Adipocyte (in vitro differentiated cells): Measurements from ENCODE around the gene BNIPL.

Experiments
- DNase-seq: peaks from one replicate; pipeline ENCODE4 v3.0.0-alpha.2; 2015; ENCODE audit warnings: low read depth
- H3K27me3 ChIP-seq: replicated peaks from 2 replicates; pipeline ENCODE4 v1.7.0; 2013; ENCODE audit warnings: mild to moderate bottlenecking, low read length, moderate library complexity; ENCODE audit not compliant: control insufficient read depth, insufficient read depth
- H3K36me3 ChIP-seq: 2 replicates; pipeline ENCODE4 v1.7.0; 2013; ENCODE audit warnings: low read length, mild to moderate bottlenecking, moderate library complexity; ENCODE audit not compliant: control insufficient read depth, insufficient read depth, severe bottlenecking
- H3K4me1 ChIP-seq: 2 replicates; pipeline ENCODE4 v1.7.0; 2013; ENCODE audit warnings: mild to moderate bottlenecking, low read length, moderate library complexity; ENCODE audit not compliant: control insufficient read depth, insufficient read depth
- H3K4me3 ChIP-seq: 2 replicates; pipeline ENCODE4 v1.7.0; 2013; ENCODE audit warnings: mild to moderate bottlenecking, low read length, moderate library complexity
- H3K9ac ChIP-seq: 2 replicates; pipeline ENCODE4 v1.7.0; 2013; ENCODE audit warnings: mild to moderate bottlenecking, low read length, moderate library complexity
- H3K9me3 ChIP-seq: 2 replicates; pipeline ENCODE4 v1.7.0; 2013; ENCODE audit warnings: mild to moderate bottlenecking, low read length, moderate library complexity; ENCODE audit not compliant: control insufficient read depth

BNIPL gene

DNA sequence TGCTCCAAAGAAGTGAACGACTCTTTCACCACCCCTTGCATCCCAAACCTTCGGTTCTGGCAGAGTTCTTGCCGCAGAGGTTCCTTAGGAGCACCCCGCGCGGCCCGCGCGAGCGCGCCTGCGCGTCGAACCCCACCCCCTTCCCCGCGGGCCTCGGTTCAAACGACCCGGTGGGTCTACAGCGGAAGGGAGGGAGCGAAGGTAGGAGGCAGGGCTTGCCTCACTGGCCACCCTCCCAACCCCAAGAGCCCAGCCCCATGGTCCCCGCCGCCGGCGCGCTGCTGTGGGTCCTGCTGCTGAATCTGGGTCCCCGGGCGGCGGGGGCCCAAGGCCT lies 11.2 kb downstream of the BNIPL start, which contains the start of gene C1orf56:
C1orf56 (plus strand) TSS at position 161 of the 334 bp plus-strand sequence; CDS start at position 258, 97 bp downstream.
- Histone ChIP-seq H3K9me3 (no peaks in the 10 kb centered on the region), H3K27me3 (no peaks in the 10 kb centered on the region), H3K9ac (peak within 1 kb of the TSS; percentile 92), H3K4me1 (peaks cover 16% of the 10 kb centered on the region), H3K36me3 (peaks cover 17% of the 10 kb centered on the region), H3K4me3 (peak within 1 kb of the TSS; percentile 93)
- peak; percentile 85 for DNase-seq

DNA sequence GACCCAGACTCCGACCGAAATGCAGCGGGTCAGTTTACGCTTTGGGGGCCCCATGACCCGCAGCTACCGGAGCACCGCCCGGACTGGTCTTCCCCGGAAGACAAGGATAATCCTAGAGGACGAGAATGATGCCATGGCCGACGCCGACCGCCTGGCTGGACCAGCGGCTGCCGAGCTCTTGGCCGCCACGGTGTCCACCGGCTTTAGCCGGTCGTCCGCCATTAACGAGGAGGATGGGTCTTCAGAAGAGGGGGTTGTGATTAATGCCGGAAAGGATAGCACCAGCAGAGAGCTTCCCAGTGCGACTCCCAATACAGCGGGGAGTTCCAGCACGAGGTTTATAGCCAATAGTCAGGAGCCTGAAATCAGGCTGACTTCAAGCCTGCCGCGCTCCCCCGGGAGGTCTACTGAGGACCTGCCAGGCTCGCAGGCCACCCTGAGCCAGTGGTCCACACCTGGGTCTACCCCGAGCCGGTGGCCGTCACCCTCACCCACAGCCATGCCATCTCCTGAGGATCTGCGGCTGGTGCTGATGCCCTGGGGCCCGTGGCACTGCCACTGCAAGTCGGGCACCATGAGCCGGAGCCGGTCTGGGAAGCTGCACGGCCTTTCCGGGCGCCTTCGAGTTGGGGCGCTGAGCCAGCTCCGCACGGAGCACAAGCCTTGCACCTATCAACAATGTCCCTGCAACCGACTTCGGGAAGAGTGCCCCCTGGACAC lies 11.7 kb downstream of the BNIPL start:
- H3K9ac ChIP-seq, result peak overlapping the region; percentile 92
- peaks cover 23% of the 10 kb centered on the region for H3K36me3 ChIP-seq
- no peaks in the 10 kb centered on the region for H3K27me3 ChIP-seq
- no peaks in the 10 kb centered on the region for H3K9me3 ChIP-seq
- peaks cover 16% of the 10 kb centered on the region for H3K4me1 ChIP-seq
- peak overlapping the region; percentile 93 for H3K4me3 ChIP-seq
- DNase-seq, result peak; percentile 77

DNA sequence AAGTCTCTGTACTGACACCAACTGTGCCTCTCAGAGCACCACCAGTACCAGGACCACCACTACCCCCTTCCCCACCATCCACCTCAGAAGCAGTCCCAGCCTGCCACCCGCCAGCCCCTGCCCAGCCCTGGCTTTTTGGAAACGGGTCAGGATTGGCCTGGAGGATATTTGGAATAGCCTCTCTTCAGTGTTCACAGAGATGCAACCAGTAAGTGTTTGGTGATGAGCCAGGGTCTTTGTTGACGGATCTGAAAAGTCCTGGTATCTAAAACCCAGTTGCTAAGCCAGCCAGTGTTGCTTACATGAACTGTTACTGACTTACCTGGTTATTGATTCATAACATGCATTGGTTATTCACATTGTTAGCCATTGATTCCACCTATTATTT lies 12.3 kb downstream of the BNIPL start:
- peak overlapping the region; percentile 92 for H3K9ac ChIP-seq
- DNase-seq, result no peak
- peaks cover 16% of the 10 kb centered on the region for H3K4me1 ChIP-seq
- H3K4me3 ChIP-seq, result peak overlapping the region; percentile 93
- peaks cover 28% of the 10 kb centered on the region for H3K36me3 ChIP-seq
- no peaks in the 10 kb centered on the region for H3K27me3 ChIP-seq
- no peaks in the 10 kb centered on the region for H3K9me3 ChIP-seq

DNA sequence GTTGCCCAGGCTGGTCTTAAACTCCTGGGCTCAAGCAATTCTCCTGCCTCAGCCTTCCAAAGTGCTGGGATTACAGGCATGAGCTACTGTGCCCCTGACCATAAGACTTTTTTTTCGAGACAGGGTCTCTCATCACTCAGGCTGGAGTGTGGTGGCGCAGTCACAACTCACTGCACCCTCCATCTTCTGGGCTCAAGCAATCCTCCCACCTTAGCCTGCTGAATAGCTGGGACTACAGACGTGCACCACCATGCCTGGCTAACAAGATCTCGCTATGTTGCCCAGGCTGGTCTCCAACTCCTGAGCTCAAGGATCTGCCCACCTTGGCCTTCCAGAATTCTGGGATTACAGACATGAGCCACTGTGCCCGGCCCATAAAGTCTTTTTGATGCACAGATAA lies 13.1 kb downstream of the BNIPL start:
- H3K4me1 ChIP-seq, result peaks cover 16% of the 10 kb centered on the region
- no peak for DNase-seq
- H3K9me3 ChIP-seq, result no peaks in the 10 kb centered on the region
- no peaks in the 10 kb centered on the region for H3K27me3 ChIP-seq
- H3K9ac ChIP-seq, result no peak overlapping the region
- peaks cover 36% of the 10 kb centered on the region for H3K36me3 ChIP-seq
- H3K4me3 ChIP-seq, result no peak overlapping the region

DNA sequence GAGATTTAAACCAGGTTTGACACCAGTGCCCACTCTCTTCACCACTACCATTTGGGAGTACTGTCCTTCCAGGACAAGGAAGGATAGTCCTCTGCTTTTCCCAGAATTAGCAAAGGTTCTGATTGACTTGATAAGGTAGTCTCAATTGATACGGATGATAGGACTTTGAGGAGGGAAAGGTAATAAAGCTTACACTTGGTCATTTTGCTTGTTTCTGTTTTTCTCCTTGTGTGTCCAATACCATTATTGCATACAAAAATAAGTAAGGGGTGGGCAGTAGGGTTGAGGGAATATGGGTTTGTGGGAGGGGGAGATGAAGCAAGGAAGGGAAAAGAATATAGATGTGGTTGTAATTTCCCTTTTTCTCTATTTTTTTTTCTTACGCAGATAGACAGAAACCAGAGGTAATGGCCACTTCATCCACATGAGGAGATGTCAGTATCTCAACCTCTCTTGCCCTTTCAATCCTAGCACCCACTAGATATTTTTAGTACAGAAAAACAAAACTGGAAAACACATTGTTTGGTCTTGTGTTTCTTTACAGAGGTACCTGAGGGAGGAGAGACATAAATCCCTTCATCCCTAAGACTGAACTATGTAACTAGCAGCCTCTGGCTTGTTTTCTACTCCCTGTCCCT lies 13.8 kb downstream of the BNIPL start:
- no peak for DNase-seq
- Histone ChIP-seq H3K27me3 (no peaks in the 10 kb centered on the region), H3K9ac (no peak overlapping the region), H3K4me3 (no peak overlapping the region), H3K9me3 (no peaks in the 10 kb centered on the region), H3K4me1 (peaks cover 16% of the 10 kb centered on the region), H3K36me3 (peaks cover 44% of the 10 kb centered on the region)

DNA sequence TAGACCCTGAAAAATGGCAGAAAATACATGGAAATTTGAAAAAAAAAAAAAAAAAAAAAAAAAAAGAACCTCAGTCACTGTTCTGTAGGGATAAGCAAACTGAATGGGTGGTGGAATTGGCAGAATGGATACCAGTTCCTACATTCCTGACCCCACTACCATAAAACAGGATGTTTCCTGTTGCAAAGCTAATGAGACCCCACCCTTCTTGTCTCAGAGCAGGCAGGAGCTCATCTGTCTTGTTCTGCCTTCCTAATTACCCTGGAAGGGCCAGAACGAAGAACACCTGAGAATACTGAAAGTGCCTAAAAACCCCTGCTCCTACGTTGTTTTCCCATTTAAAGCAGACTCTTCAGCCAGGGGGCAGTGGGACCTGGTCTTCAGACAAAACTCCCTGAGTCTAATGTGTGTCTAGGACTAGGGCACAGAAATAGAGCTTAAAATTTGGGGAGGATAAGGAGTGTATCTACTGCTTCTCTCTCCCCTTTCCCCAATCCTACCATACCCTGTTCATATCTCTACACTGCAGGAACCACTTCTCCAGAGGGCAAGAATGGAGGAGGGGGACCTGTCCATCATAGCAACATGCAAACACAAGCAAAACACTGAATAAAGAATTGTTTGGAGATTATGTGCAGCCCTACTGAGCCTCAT lies 15.1 kb downstream of the BNIPL start:
- no peak overlapping the region for H3K9ac ChIP-seq
- H3K4me3 ChIP-seq, result no peak overlapping the region
- peaks cover 57% of the 10 kb centered on the region for H3K36me3 ChIP-seq
- H3K9me3 ChIP-seq, result no peaks in the 10 kb centered on the region
- DNase-seq, result no peak
- H3K27me3 ChIP-seq, result no peaks in the 10 kb centered on the region
- peaks cover 26% of the 10 kb centered on the region for H3K4me1 ChIP-seq

DNA sequence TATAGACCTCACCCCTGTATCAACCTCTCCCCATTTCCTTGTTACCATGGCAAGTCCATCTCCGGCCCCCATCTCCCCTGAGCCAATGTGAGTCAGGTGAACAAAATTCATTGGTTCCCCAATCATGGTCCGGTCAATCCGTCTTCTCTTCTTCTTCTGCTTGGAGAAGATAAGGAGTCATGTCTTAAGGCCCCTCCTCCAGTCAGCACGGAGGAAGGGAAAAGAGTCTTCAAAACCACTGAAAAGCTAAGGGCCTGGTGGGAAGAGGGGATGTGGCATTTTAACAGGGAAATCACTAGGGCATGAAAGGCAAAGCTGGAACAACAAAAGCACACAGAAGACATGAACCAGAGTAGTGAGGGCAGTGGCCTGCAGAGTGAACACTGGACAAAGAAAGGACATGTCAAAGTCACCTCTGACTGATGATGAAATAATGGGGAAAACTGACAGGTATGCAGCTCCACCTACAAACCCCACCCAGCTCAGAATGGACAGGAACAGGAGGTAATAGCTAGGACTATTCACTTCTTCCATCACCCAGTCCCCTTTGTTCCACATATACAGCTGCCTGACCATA lies 18.7 kb downstream of the BNIPL start:
- no peak for DNase-seq
- Histone ChIP-seq H3K4me3 (no peak overlapping the region), H3K9me3 (no peaks in the 10 kb centered on the region), H3K4me1 (peaks cover 29% of the 10 kb centered on the region), H3K36me3 (peaks cover 58% of the 10 kb centered on the region), H3K27me3 (no peaks in the 10 kb centered on the region), H3K9ac (no peak overlapping the region)

DNA sequence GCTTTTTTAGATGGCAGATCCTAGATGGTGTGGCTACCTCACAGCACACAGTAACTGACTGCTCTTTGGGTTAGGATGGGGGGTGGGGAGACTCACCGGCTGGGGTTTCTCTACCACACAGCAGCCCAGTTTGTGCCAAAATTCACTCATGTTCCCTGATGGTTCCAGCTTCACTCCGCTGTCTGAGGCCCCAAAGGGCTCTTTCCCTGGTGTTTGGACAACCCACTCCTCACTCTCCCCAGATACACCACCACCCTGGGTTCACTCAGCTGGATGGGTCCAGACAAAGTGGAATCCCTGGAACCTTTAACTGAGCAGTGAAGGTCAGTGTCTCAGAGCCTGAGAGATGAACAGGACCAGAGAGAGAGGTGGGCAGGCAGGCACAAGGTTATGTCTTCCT lies 19.2 kb downstream of the BNIPL start:
- Histone ChIP-seq H3K9me3 (no peaks in the 10 kb centered on the region), H3K4me1 (peaks cover 33% of the 10 kb centered on the region), H3K27me3 (no peaks in the 10 kb centered on the region), H3K9ac (no peak overlapping the region), H3K4me3 (no peak overlapping the region), H3K36me3 (peaks cover 58% of the 10 kb centered on the region)
- no peak for DNase-seq

DNA sequence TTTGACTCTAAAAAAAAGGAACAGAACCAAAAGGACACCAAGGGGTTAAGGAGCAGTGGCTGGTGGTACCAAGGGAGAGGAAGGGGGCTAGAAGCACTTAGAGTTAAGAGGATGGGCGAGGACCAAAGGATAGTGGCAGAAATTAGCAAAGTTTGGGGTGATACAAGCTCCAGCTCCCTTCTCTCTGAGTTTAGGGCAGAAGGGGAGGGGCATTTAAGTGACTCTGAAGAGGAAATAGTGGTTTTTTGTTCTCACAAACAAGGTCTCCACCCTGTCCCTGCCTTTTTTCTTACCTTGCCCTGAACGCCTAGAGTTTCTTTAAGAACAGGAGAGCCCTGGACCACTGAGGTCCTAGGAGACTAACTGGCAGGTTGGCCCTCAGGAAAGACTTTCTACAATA lies 19.8 kb downstream of the BNIPL start:
- H3K27me3 ChIP-seq, result no peaks in the 10 kb centered on the region
- no peaks in the 10 kb centered on the region for H3K9me3 ChIP-seq
- H3K36me3 ChIP-seq, result peaks cover 54% of the 10 kb centered on the region
- H3K4me1 ChIP-seq, result peaks cover 37% of the 10 kb centered on the region
- DNase-seq, result no peak
- H3K9ac ChIP-seq, result peak overlapping the region; percentile 8
- peak overlapping the region; percentile 2 for H3K4me3 ChIP-seq

DNA sequence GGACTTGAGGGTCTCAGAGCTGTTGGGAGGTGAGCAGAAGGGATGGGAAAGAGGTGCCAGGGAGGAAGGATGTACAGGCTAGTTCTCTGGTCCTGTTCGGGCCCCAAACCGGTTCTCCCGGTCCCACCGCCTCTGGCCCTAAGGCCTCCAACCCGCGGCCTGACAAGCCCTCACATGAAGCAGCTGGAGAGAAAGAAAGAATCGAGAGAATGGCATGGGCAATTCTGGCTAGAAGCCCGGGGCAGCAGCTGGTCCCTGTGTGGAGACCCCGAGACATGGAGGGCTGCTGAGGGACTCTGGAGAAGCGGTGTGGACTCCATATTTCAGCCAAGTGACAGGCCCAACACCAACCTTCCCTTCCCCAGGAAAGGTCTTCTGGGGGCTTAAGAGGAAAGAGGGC lies 22.3 kb downstream of the BNIPL start:
- DNase-seq, result peak; percentile 60

More for the DNA sequence above, 22.3 kb downstream of the BNIPL start:
- no peaks in the 10 kb centered on the region for H3K27me3 ChIP-seq
- H3K9me3 ChIP-seq, result no peaks in the 10 kb centered on the region
- H3K9ac ChIP-seq, result peak overlapping the region; percentile 96
- H3K4me3 ChIP-seq, result peak overlapping the region; percentile 98
- H3K4me1 ChIP-seq, result peaks cover 40% of the 10 kb centered on the region
- H3K36me3 ChIP-seq, result peaks cover 29% of the 10 kb centered on the region
